Nephron progenitor cell (in vitro differentiated cells): ENCODE results near the gene C19orf85.

Source experiments
- DNase-seq: peaks from one replicate; pipeline ENCODE4 v3.0.0; 2021
- H3K27ac Mint-ChIP-seq: 2 replicates; pipeline ENCODE4 v1.8.0; 2021; ENCODE audit warnings: mild to moderate bottlenecking, moderate library complexity, mixed read lengths
- H3K27me3 Mint-ChIP-seq: 2 replicates; pipeline ENCODE4 v1.8.0; 2021; ENCODE audit warnings: mild to moderate bottlenecking, low read depth, mixed read lengths; ENCODE audit not compliant: poor library complexity
- H3K36me3 Mint-ChIP-seq: 2 replicates; pipeline ENCODE4 v1.8.0; 2021; ENCODE audit warnings: low read depth, mixed read lengths
- H3K4me1 Mint-ChIP-seq: 2 replicates; pipeline ENCODE4 v1.8.0; 2021; ENCODE audit warnings: mixed read lengths
- H3K4me3 Mint-ChIP-seq: 2 replicates; pipeline ENCODE4 v1.8.0; 2021; ENCODE audit warnings: mild to moderate bottlenecking, moderate library complexity, mixed read lengths
- H3K9me3 Mint-ChIP-seq: 2 replicates; pipeline ENCODE4 v1.8.0; 2021; ENCODE audit warnings: mild to moderate bottlenecking, moderate library complexity, mixed read lengths
- CTCF ChIP-seq: fragments of 200-600 bp; sonication (generic); IDR thresholded peaks from 2 replicates; pipeline ENCODE4 v1.5.0; 2021; ENCODE audit warnings: antibody characterized with exemption

The C19orf85 gene

GRCh38 chr19:55442372-55442961, 22.1 kb downstream of the C19orf85 start:
- no peaks in the 10 kb centered on the region for H3K27me3 Mint-ChIP-seq
- DNase-seq, result no peak
- no peak overlapping the region for H3K27ac Mint-ChIP-seq
- peaks cover 24% of the 10 kb centered on the region for H3K4me1 Mint-ChIP-seq
- H3K9me3 Mint-ChIP-seq, result peaks cover 13% of the 10 kb centered on the region
- no peak for TF ChIP-seq CTCF
- no peak overlapping the region for H3K4me3 Mint-ChIP-seq
- no peaks in the 10 kb centered on the region for H3K36me3 Mint-ChIP-seq

DNA sequence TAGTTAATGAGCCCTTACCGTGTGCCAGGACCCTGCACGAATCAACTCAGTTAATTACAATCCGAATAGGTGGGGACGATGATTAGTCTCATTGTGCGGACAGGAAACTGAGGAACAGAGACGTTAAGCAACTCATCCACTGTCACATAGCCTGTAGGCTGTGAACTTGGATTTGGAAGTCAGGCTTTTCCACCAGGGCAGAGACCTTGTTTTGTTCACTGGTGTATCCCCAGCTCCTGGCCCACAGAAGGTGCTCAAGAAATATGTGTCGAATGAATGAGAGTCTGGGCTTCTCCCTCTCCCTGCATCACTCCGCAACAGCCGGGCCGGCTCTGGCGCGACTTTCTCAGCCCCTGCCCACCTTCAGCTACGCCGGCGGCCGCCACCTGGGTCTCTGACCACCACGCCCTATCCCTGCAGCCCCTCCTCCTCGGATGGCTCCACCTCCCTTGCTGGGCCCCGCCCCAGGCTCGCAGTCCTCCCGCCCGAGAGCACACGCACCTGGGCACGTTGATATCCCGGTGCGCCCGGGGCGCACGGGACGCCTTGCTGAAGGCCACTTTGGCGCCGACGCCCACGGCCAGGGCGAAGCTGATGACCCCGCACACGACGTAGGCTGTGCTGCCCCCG, 22.7 kb downstream of the C19orf85 start:
- no peak for DNase-seq
- peak overlapping the region; percentile 23 for H3K4me3 Mint-ChIP-seq

GRCh38 chr19:55441319-55441691, 23.2 kb downstream of the C19orf85 start:
- Mint-ChIP-seq H3K27ac (no peak overlapping the region), H3K4me1 (peaks cover 27% of the 10 kb centered on the region), H3K4me3 (peak overlapping the region; percentile 23), H3K36me3 (no peaks in the 10 kb centered on the region), H3K9me3 (peaks cover 13% of the 10 kb centered on the region), H3K27me3 (no peaks in the 10 kb centered on the region)
- TF ChIP-seq CTCF, result no peak
- DNase-seq, result no peak

More for the DNA sequence above, 22.7 kb downstream of the C19orf85 start:
- Mint-ChIP-seq H3K27ac (no peak overlapping the region), H3K4me1 (peaks cover 27% of the 10 kb centered on the region), H3K9me3 (peaks cover 13% of the 10 kb centered on the region), H3K36me3 (no peaks in the 10 kb centered on the region), H3K27me3 (no peaks in the 10 kb centered on the region)
- TF ChIP-seq CTCF, result no peak

GRCh38 chr19:55440411-55441105, 24.0 kb downstream of the C19orf85 start:
- no peak for TF ChIP-seq CTCF
- peaks cover 10% of the 10 kb centered on the region for H3K9me3 Mint-ChIP-seq
- peak overlapping the region; percentile 32 for H3K4me3 Mint-ChIP-seq

DNA sequence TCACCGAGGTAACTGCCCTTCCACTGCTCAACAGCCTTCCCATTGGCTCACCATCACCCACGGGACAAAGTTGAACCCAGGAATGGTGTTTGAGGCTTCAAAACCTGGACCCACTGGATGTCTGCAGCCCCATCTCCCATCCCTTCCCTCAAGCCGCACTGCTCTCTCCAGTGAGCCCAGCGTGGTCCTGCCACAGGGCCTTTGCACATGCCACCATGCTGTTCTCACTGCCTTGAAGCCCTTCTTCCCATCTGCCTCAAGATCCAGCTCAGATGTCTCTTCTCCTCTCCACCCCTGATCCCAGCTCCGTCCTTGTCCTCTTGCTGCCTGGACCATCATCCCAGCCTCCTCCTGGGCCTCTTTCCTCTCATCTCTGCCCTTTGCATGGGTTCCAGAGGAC, 25.5 kb downstream of the C19orf85 start:
- Mint-ChIP-seq H3K27ac (no peak overlapping the region), H3K4me1 (peaks cover 27% of the 10 kb centered on the region), H3K27me3 (no peaks in the 10 kb centered on the region), H3K9me3 (peaks cover 10% of the 10 kb centered on the region), H3K36me3 (no peaks in the 10 kb centered on the region), H3K4me3 (no peak overlapping the region)
- TF ChIP-seq CTCF, result no peak
- DNase-seq, result no peak

More at GRCh38 chr19:55440411-55441105, 24.0 kb downstream of the C19orf85 start:
- Mint-ChIP-seq H3K27ac (no peak overlapping the region), H3K27me3 (no peaks in the 10 kb centered on the region), H3K4me1 (peaks cover 27% of the 10 kb centered on the region), H3K36me3 (no peaks in the 10 kb centered on the region)
- DNase-seq, result peak; percentile 75
